Astrocyte (in vitro differentiated cells and primary cell): Measurements from ENCODE around the gene VPS35. TPM values are rescaled to one million over a fixed set of nuclear protein-coding genes. Genes with fewer than 3 reads are reported as not detected.

Source experiments
- DNase-seq: peaks from one replicate; pipeline ENCODE4 v3.0.0-alpha.2; 2010; ENCODE audit warnings: low read depth
- FAIRE-seq: peaks from 2 replicates; lab custom pipeline; 2011; peaks lifted over from hg19 to GRCh38; lab: Jason Lieb, UNC
- H2AFZ ChIP-seq: 2 replicates; pipeline ENCODE4 v1.6.0; 2012; ENCODE audit warnings: low read depth, low read length, inconsistent platforms
- H3K27ac ChIP-seq: 2 replicates; pipeline ENCODE4 v1.5.1; 2011; ENCODE audit warnings: low read depth, low read length, inconsistent platforms
- H3K27me3 ChIP-seq: 2 replicates; pipeline ENCODE4 v1.6.0; 2011; ENCODE audit warnings: low read length, inconsistent platforms; ENCODE audit not compliant: insufficient read depth
- H3K36me3 ChIP-seq: 2 replicates; pipeline ENCODE4 v1.5.1; 2011; ENCODE audit warnings: low read length, inconsistent platforms; ENCODE audit not compliant: insufficient read depth
- H3K4me1 ChIP-seq: 2 replicates; pipeline ENCODE4 v1.5.1; 2011; ENCODE audit warnings: low read length, inconsistent platforms; ENCODE audit not compliant: insufficient read depth
- H3K4me2 ChIP-seq: 2 replicates; pipeline ENCODE4 v1.6.0; 2012; ENCODE audit warnings: low read length, inconsistent platforms
- H3K4me3 ChIP-seq: 2 replicates; pipeline ENCODE4 v1.5.1; 2011; ENCODE audit warnings: low read depth, mild to moderate bottlenecking, low read length, inconsistent platforms; ENCODE audit not compliant: insufficient read depth
- H3K79me2 ChIP-seq: 2 replicates; pipeline ENCODE4 v1.6.0; 2012; ENCODE audit warnings: mild to moderate bottlenecking, low read length, inconsistent platforms; ENCODE audit not compliant: insufficient read depth
- H3K9ac ChIP-seq: 2 replicates; pipeline ENCODE4 v1.6.0; 2012; ENCODE audit warnings: mild to moderate bottlenecking, low read length, inconsistent platforms
- H3K9me3 ChIP-seq: 2 replicates; pipeline ENCODE4 v1.5.1; 2012; ENCODE audit warnings: low read depth, mild to moderate bottlenecking, low read length, inconsistent platforms; ENCODE audit not compliant: insufficient read depth
- H4K20me1 ChIP-seq: 2 replicates; pipeline ENCODE4 v1.6.0; 2012; ENCODE audit warnings: low read length, inconsistent platforms; ENCODE audit not compliant: insufficient read depth
- H3K27ac Mint-ChIP-seq: one replicate; pipeline ENCODE4 v1.8.0; 2021; ENCODE audit warnings: mild to moderate bottlenecking, mixed read lengths; ENCODE audit not compliant: unreplicated experiment
- H3K27me3 Mint-ChIP-seq: one replicate; pipeline ENCODE4 v1.8.0; 2021; ENCODE audit warnings: low read depth, mixed read lengths; ENCODE audit not compliant: unreplicated experiment
- H3K36me3 Mint-ChIP-seq: one replicate; pipeline ENCODE4 v1.8.0; 2021; ENCODE audit warnings: low read depth, mixed read lengths; ENCODE audit not compliant: unreplicated experiment
- H3K4me1 Mint-ChIP-seq: one replicate; pipeline ENCODE4 v1.8.0; 2021; ENCODE audit warnings: low read depth, mixed read lengths; ENCODE audit not compliant: unreplicated experiment
- H3K4me3 Mint-ChIP-seq: one replicate; pipeline ENCODE4 v1.8.0; 2021; ENCODE audit warnings: mild to moderate bottlenecking, moderate library complexity, mixed read lengths; ENCODE audit not compliant: unreplicated experiment
- H3K9me3 Mint-ChIP-seq: one replicate; pipeline ENCODE4 v1.8.0; 2021; ENCODE audit warnings: mild to moderate bottlenecking, mixed read lengths; ENCODE audit not compliant: unreplicated experiment
- EZH2 ChIP-seq: IDR thresholded peaks from 2 replicates; pipeline ENCODE4 v1.6.1; 2012; ENCODE audit warnings: mild to moderate bottlenecking, low read length, inconsistent platforms; ENCODE audit not compliant: insufficient read depth
- total RNA-seq: library from RNA; stranded (reverse); gene quantifications from 2 replicates; pipeline ENCODE4 v1.2.1, GENCODE V29; 2021
- TF ChIP-seq, protein P1 (sequence below): IDR thresholded peaks from 2 replicates; pipeline ENCODE4 v1.5.1; 2011; ENCODE audit warnings: low read depth, mild to moderate bottlenecking, inconsistent platforms, low read length, moderate library complexity; ENCODE audit not compliant: insufficient read depth

The VPS35 gene
- total RNA-seq, 1 donor from 2014 or later, result 135 TPM

DNA sequence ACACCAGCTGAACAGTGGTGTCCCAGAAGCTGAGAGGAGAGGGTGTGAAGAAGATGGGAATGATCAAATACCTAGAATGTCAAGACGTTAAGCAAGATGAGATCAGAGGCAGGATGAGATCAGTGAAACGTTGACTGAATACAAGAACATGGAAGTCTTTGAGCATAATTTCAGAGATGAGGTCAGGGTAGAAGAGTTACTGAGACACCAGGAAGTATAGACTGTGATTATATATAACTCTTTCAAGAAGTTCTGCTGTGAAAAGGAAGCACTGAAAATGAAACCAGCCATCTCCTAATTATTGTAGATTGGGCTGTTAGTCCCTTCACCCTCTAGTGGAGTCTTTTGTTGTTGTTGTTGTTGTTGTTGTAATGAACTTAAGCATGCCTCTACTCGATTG is 76.9 kb downstream of the VPS35 start:
- no peak overlapping the region for H2AFZ ChIP-seq
- peaks cover 42% of the 10 kb centered on the region for H3K79me2 ChIP-seq
- Mint-ChIP-seq H3K4me3 (no peak overlapping the region), H3K27me3 (no peaks in the 10 kb centered on the region), H3K9me3 (no peaks in the 10 kb centered on the region), H3K36me3 (no peaks in the 10 kb centered on the region), H3K27ac (no peak overlapping the region), H3K4me1 (no peaks in the 10 kb centered on the region)
- no peak overlapping the region for H3K27ac ChIP-seq
- no peaks in the 10 kb centered on the region for H3K9me3 ChIP-seq
- H3K27me3 ChIP-seq, result no peaks in the 10 kb centered on the region
- peaks cover 22% of the 10 kb centered on the region for H3K36me3 ChIP-seq
- H3K9ac ChIP-seq, result no peak overlapping the region
- no peak overlapping the region for H3K4me2 ChIP-seq
- H4K20me1 ChIP-seq, result peaks cover 6% of the 10 kb centered on the region
- TF ChIP-seq, protein P1, sequence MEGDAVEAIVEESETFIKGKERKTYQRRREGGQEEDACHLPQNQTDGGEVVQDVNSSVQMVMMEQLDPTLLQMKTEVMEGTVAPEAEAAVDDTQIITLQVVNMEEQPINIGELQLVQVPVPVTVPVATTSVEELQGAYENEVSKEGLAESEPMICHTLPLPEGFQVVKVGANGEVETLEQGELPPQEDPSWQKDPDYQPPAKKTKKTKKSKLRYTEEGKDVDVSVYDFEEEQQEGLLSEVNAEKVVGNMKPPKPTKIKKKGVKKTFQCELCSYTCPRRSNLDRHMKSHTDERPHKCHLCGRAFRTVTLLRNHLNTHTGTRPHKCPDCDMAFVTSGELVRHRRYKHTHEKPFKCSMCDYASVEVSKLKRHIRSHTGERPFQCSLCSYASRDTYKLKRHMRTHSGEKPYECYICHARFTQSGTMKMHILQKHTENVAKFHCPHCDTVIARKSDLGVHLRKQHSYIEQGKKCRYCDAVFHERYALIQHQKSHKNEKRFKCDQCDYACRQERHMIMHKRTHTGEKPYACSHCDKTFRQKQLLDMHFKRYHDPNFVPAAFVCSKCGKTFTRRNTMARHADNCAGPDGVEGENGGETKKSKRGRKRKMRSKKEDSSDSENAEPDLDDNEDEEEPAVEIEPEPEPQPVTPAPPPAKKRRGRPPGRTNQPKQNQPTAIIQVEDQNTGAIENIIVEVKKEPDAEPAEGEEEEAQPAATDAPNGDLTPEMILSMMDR, result no peak
- no peak for TF ChIP-seq EZH2
- FAIRE-seq (no peak), DNase-seq (no peak)
- no peaks in the 10 kb centered on the region for H3K4me1 ChIP-seq
- H3K4me3 ChIP-seq, result no peak overlapping the region

DNA sequence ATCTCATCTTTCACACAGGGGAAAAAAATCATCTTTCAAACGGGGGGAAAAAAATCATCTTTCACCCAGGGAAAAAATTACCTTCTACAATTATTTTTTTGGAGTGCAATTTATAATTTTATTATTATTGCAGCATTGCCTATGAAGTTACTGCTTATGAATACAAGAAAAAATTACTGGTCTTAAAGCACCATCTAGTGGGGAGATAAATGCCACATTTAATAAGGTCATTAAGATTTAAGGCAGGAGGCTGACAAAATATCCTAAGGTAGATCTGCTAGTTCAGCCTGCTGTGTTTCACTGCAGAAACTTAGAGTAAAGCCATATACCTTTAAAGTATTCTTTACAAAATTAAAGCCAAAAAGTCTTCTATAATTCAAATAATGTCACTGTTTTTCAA is 81.4 kb downstream of the VPS35 start:
- FAIRE-seq, result no peak

DNA sequence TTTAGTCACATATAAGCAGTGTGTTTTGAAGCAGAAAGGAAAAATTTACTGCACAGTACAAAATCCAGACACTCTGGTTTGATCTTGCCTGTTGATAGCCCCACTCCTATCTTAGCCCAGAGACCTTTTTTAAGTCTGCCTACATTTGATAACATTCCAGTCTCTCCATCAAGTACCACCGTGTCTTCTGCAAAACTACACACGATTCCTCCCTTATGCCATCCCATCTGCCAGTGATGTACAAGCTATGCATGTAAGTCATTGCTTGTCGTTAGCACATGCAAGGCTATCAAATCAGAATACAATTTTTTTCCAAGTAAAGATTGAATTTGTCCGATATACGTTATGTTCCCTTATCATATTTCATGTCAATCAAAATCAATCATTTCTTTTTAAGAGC is 82.7 kb downstream of the VPS35 start:
- H3K4me1 Mint-ChIP-seq, result no peaks in the 10 kb centered on the region
- Histone ChIP-seq H3K9ac (no peak overlapping the region), H3K4me2 (no peak overlapping the region), H3K27me3 (no peaks in the 10 kb centered on the region), H2AFZ (no peak overlapping the region), H3K36me3 (peaks cover 11% of the 10 kb centered on the region), H3K79me2 (peaks cover 8% of the 10 kb centered on the region), H3K9me3 (no peaks in the 10 kb centered on the region), H3K4me3 (no peak overlapping the region), H3K27ac (no peak overlapping the region), H4K20me1 (no peaks in the 10 kb centered on the region), H3K4me1 (no peaks in the 10 kb centered on the region)
- DNase-seq, result no peak
- H3K27ac Mint-ChIP-seq, result no peak overlapping the region
- TF ChIP-seq, protein P1, result no peak
- TF ChIP-seq EZH2, result no peak
- H3K36me3 Mint-ChIP-seq, result no peaks in the 10 kb centered on the region
- no peak for FAIRE-seq
- no peak overlapping the region for H3K4me3 Mint-ChIP-seq
- no peaks in the 10 kb centered on the region for H3K27me3 Mint-ChIP-seq
- no peaks in the 10 kb centered on the region for H3K9me3 Mint-ChIP-seq

More for the DNA sequence above, 81.4 kb downstream of the VPS35 start:
- Histone ChIP-seq H3K27me3 (no peaks in the 10 kb centered on the region), H3K36me3 (peaks cover 12% of the 10 kb centered on the region), H2AFZ (no peak overlapping the region), H4K20me1 (no peaks in the 10 kb centered on the region), H3K4me2 (no peak overlapping the region), H3K9ac (no peak overlapping the region), H3K4me3 (no peak overlapping the region), H3K9me3 (no peaks in the 10 kb centered on the region), H3K4me1 (no peaks in the 10 kb centered on the region), H3K27ac (no peak overlapping the region), H3K79me2 (peaks cover 14% of the 10 kb centered on the region)
- Mint-ChIP-seq H3K27me3 (no peaks in the 10 kb centered on the region), H3K36me3 (no peaks in the 10 kb centered on the region), H3K27ac (no peak overlapping the region), H3K4me1 (no peaks in the 10 kb centered on the region), H3K4me3 (no peak overlapping the region), H3K9me3 (no peaks in the 10 kb centered on the region)
- peak; percentile 44 for DNase-seq
- TF ChIP-seq EZH2, result no peak
- TF ChIP-seq, protein P1, result peak; percentile 36
